ENCODE results near the gene SPACA6.

Gene SPACA6

GRCh38 chr19:51689751-51690453, 3.2 kb upstream of the SPACA6 start:
- no peak for DNase-seq

GRCh38 chr19:51690454-51691073, 2.6 kb upstream of the SPACA6 start:
- DNase-seq: peak; percentile 85

- DNase-seq: no peak
Measured at GRCh38 chr19:51691074-51691583, 2.0 kb upstream of the SPACA6 start.

GRCh38 chr19:51691584-51692428, 1.3 kb upstream of the SPACA6 start:
- no peak for DNase-seq

GRCh38 chr19:51692468-51692867, 662 bp upstream of the SPACA6 start:
- no peak for DNase-seq

GRCh38 chr19:51693819-51694218, 689 bp downstream of the SPACA6 start:
- no peak for DNase-seq

- DNase-seq: no peak
Measured at GRCh38 chr19:51694318-51695085, 1.4 kb downstream of the SPACA6 start.

- no peak for DNase-seq
Measured at GRCh38 chr19:51695088-51695487, 2.0 kb downstream of the SPACA6 start.

- DNase-seq: no peak
Measured at GRCh38 chr19:51695702-51696315, 2.7 kb downstream of the SPACA6 start.

GRCh38 chr19:51696606-51697005, 3.5 kb downstream of the SPACA6 start:
- DNase-seq: no peak

- DNase-seq: no peak
Measured at GRCh38 chr19:51697169-51697776, 4.1 kb downstream of the SPACA6 start.

GRCh38 chr19:51698296-51698695, 5.2 kb downstream of the SPACA6 start:
- DNase-seq: no peak

GRCh38 chr19:51699170-51699569, 6.0 kb downstream of the SPACA6 start:
- no peak for DNase-seq

- DNase-seq: no peak
Measured at GRCh38 chr19:51701468-51702100, 8.5 kb downstream of the SPACA6 start.

- no peak for DNase-seq
Measured at GRCh38 chr19:51702103-51702824, 9.1 kb downstream of the SPACA6 start.

GRCh38 chr19:51702825-51703574, 9.9 kb downstream of the SPACA6 start:
- DNase-seq: no peak

- peak; percentile 94 for DNase-seq
Measured at GRCh38 chr19:51703575-51704515, 10.7 kb downstream of the SPACA6 start.

GRCh38 chr19:51704626-51705025, 11.5 kb downstream of the SPACA6 start:
- DNase-seq: no peak

- DNase-seq: no peak
Measured at GRCh38 chr19:51706296-51706695, 13.2 kb downstream of the SPACA6 start.
